Gastroesophageal sphincter (tissue), 4 donors: ENCODE measurements around the gene PLCH1. TPM values are rescaled to one million over a fixed set of nuclear protein-coding genes. Genes with fewer than 3 reads are reported as not detected.

Source experiments
- ATAC-seq: fragments of 150-250 bp; one replicate; pipeline ENCODE4 v1.9.1; 2016; ENCODE audit warnings: mild to moderate bottlenecking, moderate library complexity
- H3K27ac ChIP-seq, 4 donors: fragments of 200-600 bp; sonication (generic) in 3 of 4; 1 replicate in 3 of 4; 2 replicates in 1 of 4; pipeline ENCODE4 v1.5.1; 2016 to 2019
- H3K27me3 ChIP-seq: fragments of 200-600 bp; sonication (generic); one replicate; pipeline ENCODE4 v1.5.1; 2019
- H3K36me3 ChIP-seq, 2 donors: fragments of 200-600 bp; sonication (generic); one replicate each; pipeline ENCODE4 v1.5.1; 2019; ENCODE audit warnings: control low read depth in 1 of 2
- H3K4me1 ChIP-seq, 3 donors: fragments of 200-600 bp; sonication (generic); 1 replicate in 2 of 3; 2 replicates in 1 of 3; pipeline ENCODE4 v1.5.1; 2016 to 2019; ENCODE audit warnings: control low read depth in 2 of 3
- H3K4me3 ChIP-seq, 2 donors: fragments of 200-600 bp; sonication (generic); one replicate each; pipeline ENCODE4 v1.5.1; 2019; ENCODE audit warnings: mild to moderate bottlenecking in 1 of 2, moderate library complexity in 1 of 2
- H3K9me3 ChIP-seq, 3 donors: fragments of 200-600 bp; sonication (generic); one replicate each; pipeline ENCODE4 v1.5.1; 2017 to 2019; ENCODE audit warnings: control low read depth in 2 of 3
- CTCF ChIP-seq, 4 experiments: fragments of 200-600 bp in 2 of 4; fragments of 450-650 bp in 2 of 4; sonication (generic) in 1 of 4; IDR thresholded peaks; one replicate each; pipeline ENCODE4 v1.5.1; 2017 to 2019; ENCODE audit warnings: antibody characterized with exemption in 4 of 4, mild to moderate bottlenecking in 2 of 4, moderate library complexity in 2 of 4
- EP300 ChIP-seq: sonication (generic); formaldehyde crosslinking; IDR thresholded peaks from one replicate; pipeline ENCODE4 v1.6.1; 2017; ENCODE audit warnings: antibody characterized with exemption, mild to moderate bottlenecking
- POLR2A ChIP-seq, 2 donors: fragments of 450-650 bp; IDR thresholded peaks; one replicate each; pipeline ENCODE4 v1.6.1; 2017; ENCODE audit warnings: antibody characterized with exemption in 2 of 2, mild to moderate bottlenecking in 2 of 2, moderate library complexity in 1 of 2
- POLR2AphosphoS5 ChIP-seq: sonication (generic); formaldehyde crosslinking; IDR thresholded peaks from one replicate; pipeline ENCODE4 v1.6.1; 2017; ENCODE audit warnings: antibody characterized with exemption
- WGBS, 2 donors: methylation state at CpG; one replicate each; pipeline ENCODE4 v1.1.5; 2018; ENCODE audit warnings: low coverage in 1 of 2; 5-methylcytosine and 5-hydroxymethylcytosine counted together
- total RNA-seq, 4 donors: library from RNA; depleted of rRNA; stranded (reverse); fragments of >200 nt; gene quantifications; one replicate each; pipeline ENCODE4 v1.1.0, GENCODE V29; 2016

The PLCH1 gene
- total RNA-seq, 4 donors from 2014 or later, result 0.16 to 0.40 (median 0.35) TPM

- H3K9me3 ChIP-seq, result no peaks in the 10 kb centered on the region
- TF ChIP-seq POLR2A (IDR thresholded peaks at IDR 0.05) (no peak), POLR2AphosphoS5 (no peak), CTCF (IDR thresholded peaks at IDR 0.05) (no peak), EP300 (no peak)
- H3K27me3 ChIP-seq, result no peaks in the 10 kb centered on the region
- no peak overlapping the region for H3K27ac ChIP-seq
- no peak for ATAC-seq
- no peaks in the 10 kb centered on the region for H3K36me3 ChIP-seq
- H3K4me1 ChIP-seq, result peaks cover 0 to 18% (median 0%) of the 10 kb centered on the region in 3 donors
- H3K4me3 ChIP-seq, result no peak overlapping the region
- 82 to 96% methylated on average over 6 of the region's 6 CpGs for WGBS, 2 donors
These were observed 96.8 kb downstream of the PLCH1 start for GRCh38 chr3:155648013-155648591.

DNA sequence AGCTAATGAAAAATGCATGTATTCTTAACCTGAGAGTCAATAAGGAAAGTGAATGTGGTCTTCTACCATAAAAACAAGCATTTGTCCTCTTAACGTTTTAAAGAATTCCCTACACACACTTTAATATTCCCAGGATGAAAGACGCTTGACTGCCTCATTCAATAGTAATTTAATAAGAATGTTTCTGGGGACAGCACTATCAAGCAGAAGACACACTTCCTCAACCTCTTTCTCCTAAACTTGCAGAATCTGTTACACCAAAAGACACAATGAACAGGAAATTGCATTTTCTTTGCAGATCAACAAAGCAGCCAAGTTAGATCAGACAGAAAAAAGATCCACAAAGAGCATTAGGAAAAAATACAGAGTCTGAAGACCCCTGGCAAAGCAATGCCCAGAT, 97.7 kb downstream of the PLCH1 start:
- H3K27me3 ChIP-seq, result no peaks in the 10 kb centered on the region
- no peak overlapping the region for H3K27ac ChIP-seq
- no peak for ATAC-seq
- TF ChIP-seq POLR2A (IDR thresholded peaks at IDR 0.05), result no peak
- no peak for TF ChIP-seq CTCF (IDR thresholded peaks at IDR 0.05)
- no peak for TF ChIP-seq EP300
- no peak for TF ChIP-seq POLR2AphosphoS5
- H3K4me1 ChIP-seq, result peaks cover 0 to 14% (median 0%) of the 10 kb centered on the region in 3 donors
- 45 to 50% methylated on average over 2 of the region's 2 CpGs for WGBS, 2 donors
- H3K4me3 ChIP-seq, result no peak overlapping the region
- H3K9me3 ChIP-seq, result no peaks in the 10 kb centered on the region
- H3K36me3 ChIP-seq, result no peaks in the 10 kb centered on the region

- no peak for ATAC-seq
- 87 to 88% methylated on average over 2 of the region's 2 CpGs for WGBS, 2 donors
- Histone ChIP-seq H3K36me3 (no peaks in the 10 kb centered on the region), H3K4me1 (peaks cover 0 to 14% (median 0%) of the 10 kb centered on the region in 3 donors), H3K27me3 (no peaks in the 10 kb centered on the region), H3K9me3 (no peaks in the 10 kb centered on the region), H3K27ac (no peak overlapping the region), H3K4me3 (no peak overlapping the region)
- TF ChIP-seq EP300 (no peak), CTCF (IDR thresholded peaks at IDR 0.05) (no peak), POLR2AphosphoS5 (no peak), POLR2A (IDR thresholded peaks at IDR 0.05) (no peak)
These were observed 98.2 kb downstream of the PLCH1 start for GRCh38 chr3:155646669-155647068.

DNA sequence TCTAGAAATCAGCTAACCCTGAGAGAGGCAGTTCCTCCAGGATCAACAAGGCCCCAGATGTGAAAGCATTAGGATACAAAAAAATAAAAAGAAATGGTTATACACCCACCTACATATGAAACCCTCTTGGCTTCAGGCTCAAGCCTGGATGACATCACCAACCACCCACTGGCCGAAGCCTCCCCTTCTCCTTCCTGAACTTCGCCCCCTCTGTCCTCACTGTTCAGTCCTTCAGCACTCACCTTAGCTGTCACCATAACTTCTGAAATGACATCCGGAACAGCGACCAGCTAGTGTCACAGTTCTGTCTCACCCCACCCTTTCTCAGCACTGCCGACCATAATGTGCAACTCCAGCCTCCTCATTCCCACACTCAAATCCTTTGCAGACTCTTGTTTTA, 98.7 kb downstream of the PLCH1 start:
- no peak for TF ChIP-seq POLR2A (IDR thresholded peaks at IDR 0.05)
- TF ChIP-seq EP300, result no peak
- no peak for TF ChIP-seq POLR2AphosphoS5
- no peak for TF ChIP-seq CTCF (IDR thresholded peaks at IDR 0.05)
- H3K27ac ChIP-seq, result no peak overlapping the region
- no peaks in the 10 kb centered on the region for H3K36me3 ChIP-seq
- H3K9me3 ChIP-seq, result no peaks in the 10 kb centered on the region
- no peaks in the 10 kb centered on the region for H3K27me3 ChIP-seq
- no peak for ATAC-seq
- no peak overlapping the region for H3K4me3 ChIP-seq
- WGBS, 2 donors, result 85 to 95% methylated on average over 5 of the region's 5 CpGs
- H3K4me1 ChIP-seq, result peaks cover 0 to 9% (median 0%) of the 10 kb centered on the region in 3 donors

GRCh38 chr3:155643581-155644165, 101.2 kb downstream of the PLCH1 start:
- WGBS, 2 donors, result 85 to 89% methylated on average over 4 of the region's 4 CpGs

More at GRCh38 chr3:155643581-155644165, 101.2 kb downstream of the PLCH1 start:
- H3K4me3 ChIP-seq, result no peak overlapping the region
- no peaks in the 10 kb centered on the region for H3K9me3 ChIP-seq
- H3K36me3 ChIP-seq, result no peaks in the 10 kb centered on the region
- H3K4me1 ChIP-seq, result peaks cover 0 to 12% (median 0%) of the 10 kb centered on the region in 3 donors
- no peak for TF ChIP-seq CTCF (IDR thresholded peaks at IDR 0.05)
- no peak for TF ChIP-seq POLR2A (IDR thresholded peaks at IDR 0.05)
- no peak for TF ChIP-seq POLR2AphosphoS5
- no peak for TF ChIP-seq EP300
- H3K27ac ChIP-seq, result no peak overlapping the region
- H3K27me3 ChIP-seq, result no peaks in the 10 kb centered on the region
- no peak for ATAC-seq
